Neutrophil (primary cell): ENCODE results near the gene CACNA1E.

ENCODE experiments used
- H3K27ac ChIP-seq: fragments of 200-600 bp; sonication (generic); 2 replicates; pipeline ENCODE4 v1.5.1; 2016; ENCODE audit warnings: mild to moderate bottlenecking, moderate library complexity
- H3K27me3 ChIP-seq: fragments of 200-600 bp; sonication (generic); 2 replicates; pipeline ENCODE4 v1.6.0; 2016; ENCODE audit warnings: mild to moderate bottlenecking
- H3K36me3 ChIP-seq: fragments of 200-600 bp; sonication (generic); 2 replicates; pipeline ENCODE4 v1.5.1; 2017
- H3K4me1 ChIP-seq, 2 experiments: fragments of 200-600 bp in 1 of 2; sonication (generic) in 1 of 2; 1 replicate in 1 of 2; 2 replicates in 1 of 2; pipeline versions ENCODE4 v1.5.1 to v1.6.1; 2013 to 2016; ENCODE audit warnings: low read depth in 1 of 2, low read length in 1 of 2, mild to moderate bottlenecking in 1 of 2, moderate library complexity in 1 of 2; ENCODE audit not compliant: control insufficient read depth in 1 of 2, insufficient read depth in 1 of 2
- H3K4me3 ChIP-seq, 2 experiments: fragments of 200-600 bp in 1 of 2; sonication (generic) in 1 of 2; 1 replicate in 1 of 2; 2 replicates in 1 of 2; pipeline ENCODE4 v1.5.1; 2013 to 2016; ENCODE audit warnings: low read depth in 1 of 2, low read length in 1 of 2, mild to moderate bottlenecking in 1 of 2, moderate library complexity in 1 of 2
- H3K9me3 ChIP-seq: fragments of 200-600 bp; sonication (generic); 2 replicates; pipeline ENCODE4 v1.5.1; 2016
- TF ChIP-seq, protein P1 (sequence below): fragments of 200-600 bp; sonication (generic); IDR thresholded peaks from 2 replicates; pipeline ENCODE4 v1.5.1; 2016; ENCODE audit warnings: antibody characterized with exemption

Gene CACNA1E

DNA sequence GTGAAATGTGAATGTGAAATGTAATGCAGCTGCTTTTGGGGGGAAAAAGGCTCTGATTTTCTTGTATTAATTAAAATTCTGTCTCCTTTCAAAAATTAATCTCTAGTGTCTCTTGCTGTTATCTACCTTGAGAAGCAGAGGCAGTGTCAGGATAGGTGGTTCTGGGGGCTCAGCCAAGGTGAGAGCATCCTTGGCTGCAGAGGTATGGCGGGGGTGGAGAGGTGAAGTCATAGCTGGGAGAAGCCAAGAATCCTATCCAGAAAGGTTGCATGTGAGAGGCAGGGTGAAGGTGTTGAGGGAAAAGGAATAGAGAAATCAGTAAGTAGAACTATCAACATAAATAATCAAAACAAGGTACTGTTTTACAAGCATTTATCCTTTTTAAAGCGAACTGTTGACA lies 181.2 kb downstream of the CACNA1E start:
- no peaks in the 10 kb centered on the region for H3K36me3 ChIP-seq
- no peaks in the 10 kb centered on the region for H3K4me1 ChIP-seq
- peaks cover 32% of the 10 kb centered on the region for H3K27me3 ChIP-seq
- H3K27ac ChIP-seq, result no peak overlapping the region
- no peak overlapping the region for H3K4me3 ChIP-seq
- no peaks in the 10 kb centered on the region for H3K9me3 ChIP-seq
- TF ChIP-seq, protein P1, sequence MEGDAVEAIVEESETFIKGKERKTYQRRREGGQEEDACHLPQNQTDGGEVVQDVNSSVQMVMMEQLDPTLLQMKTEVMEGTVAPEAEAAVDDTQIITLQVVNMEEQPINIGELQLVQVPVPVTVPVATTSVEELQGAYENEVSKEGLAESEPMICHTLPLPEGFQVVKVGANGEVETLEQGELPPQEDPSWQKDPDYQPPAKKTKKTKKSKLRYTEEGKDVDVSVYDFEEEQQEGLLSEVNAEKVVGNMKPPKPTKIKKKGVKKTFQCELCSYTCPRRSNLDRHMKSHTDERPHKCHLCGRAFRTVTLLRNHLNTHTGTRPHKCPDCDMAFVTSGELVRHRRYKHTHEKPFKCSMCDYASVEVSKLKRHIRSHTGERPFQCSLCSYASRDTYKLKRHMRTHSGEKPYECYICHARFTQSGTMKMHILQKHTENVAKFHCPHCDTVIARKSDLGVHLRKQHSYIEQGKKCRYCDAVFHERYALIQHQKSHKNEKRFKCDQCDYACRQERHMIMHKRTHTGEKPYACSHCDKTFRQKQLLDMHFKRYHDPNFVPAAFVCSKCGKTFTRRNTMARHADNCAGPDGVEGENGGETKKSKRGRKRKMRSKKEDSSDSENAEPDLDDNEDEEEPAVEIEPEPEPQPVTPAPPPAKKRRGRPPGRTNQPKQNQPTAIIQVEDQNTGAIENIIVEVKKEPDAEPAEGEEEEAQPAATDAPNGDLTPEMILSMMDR, result no peak

DNA sequence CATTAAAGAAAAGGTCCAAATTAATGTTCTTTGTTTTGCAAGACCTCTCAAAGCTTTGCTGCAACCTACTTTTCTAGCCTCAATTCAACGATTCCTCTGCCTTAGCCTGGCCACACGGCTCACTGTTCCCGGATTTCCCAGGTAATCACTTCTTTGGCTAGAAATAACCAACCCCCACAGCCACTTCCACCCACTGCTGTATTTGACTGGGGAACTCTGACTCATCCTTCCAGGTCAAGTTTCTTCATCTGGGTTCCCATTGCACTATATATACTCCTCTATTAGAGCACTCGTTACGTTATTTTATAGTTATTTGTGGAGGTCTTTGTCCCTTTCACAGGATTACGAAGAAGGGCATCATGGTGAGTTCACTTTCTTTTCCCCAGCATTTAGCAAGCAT lies 185.9 kb downstream of the CACNA1E start:
- Histone ChIP-seq H3K27ac (no peak overlapping the region), H3K4me1 (no peaks in the 10 kb centered on the region), H3K27me3 (peaks cover 21% of the 10 kb centered on the region), H3K9me3 (no peaks in the 10 kb centered on the region), H3K4me3 (no peak overlapping the region), H3K36me3 (no peaks in the 10 kb centered on the region)
- TF ChIP-seq, protein P1, result no peak

DNA sequence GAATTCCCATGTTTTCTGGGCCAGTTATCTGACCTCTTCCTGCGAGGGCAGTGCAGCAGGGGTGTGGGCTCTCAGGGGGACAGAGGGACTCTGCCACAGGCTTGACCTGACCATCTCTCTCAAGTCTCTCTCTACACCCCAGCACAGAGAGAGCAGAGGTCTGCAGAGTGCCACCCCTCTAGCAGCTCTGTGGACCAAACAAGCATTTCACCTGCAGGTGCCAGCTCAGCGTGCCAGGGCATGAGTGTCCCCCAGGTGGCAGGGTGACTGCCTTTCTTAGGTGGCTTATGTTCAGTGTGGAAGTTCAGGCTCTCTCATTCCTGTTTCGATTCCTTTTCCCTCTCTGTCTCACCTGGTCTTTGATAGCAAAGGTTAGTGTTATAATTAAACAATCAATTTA lies 191.3 kb downstream of the CACNA1E start:
- Histone ChIP-seq H3K36me3 (no peaks in the 10 kb centered on the region), H3K27me3 (peaks cover 42% of the 10 kb centered on the region), H3K4me1 (no peaks in the 10 kb centered on the region), H3K27ac (no peak overlapping the region), H3K4me3 (no peak overlapping the region), H3K9me3 (no peaks in the 10 kb centered on the region)
- TF ChIP-seq, protein P1, result no peak

DNA sequence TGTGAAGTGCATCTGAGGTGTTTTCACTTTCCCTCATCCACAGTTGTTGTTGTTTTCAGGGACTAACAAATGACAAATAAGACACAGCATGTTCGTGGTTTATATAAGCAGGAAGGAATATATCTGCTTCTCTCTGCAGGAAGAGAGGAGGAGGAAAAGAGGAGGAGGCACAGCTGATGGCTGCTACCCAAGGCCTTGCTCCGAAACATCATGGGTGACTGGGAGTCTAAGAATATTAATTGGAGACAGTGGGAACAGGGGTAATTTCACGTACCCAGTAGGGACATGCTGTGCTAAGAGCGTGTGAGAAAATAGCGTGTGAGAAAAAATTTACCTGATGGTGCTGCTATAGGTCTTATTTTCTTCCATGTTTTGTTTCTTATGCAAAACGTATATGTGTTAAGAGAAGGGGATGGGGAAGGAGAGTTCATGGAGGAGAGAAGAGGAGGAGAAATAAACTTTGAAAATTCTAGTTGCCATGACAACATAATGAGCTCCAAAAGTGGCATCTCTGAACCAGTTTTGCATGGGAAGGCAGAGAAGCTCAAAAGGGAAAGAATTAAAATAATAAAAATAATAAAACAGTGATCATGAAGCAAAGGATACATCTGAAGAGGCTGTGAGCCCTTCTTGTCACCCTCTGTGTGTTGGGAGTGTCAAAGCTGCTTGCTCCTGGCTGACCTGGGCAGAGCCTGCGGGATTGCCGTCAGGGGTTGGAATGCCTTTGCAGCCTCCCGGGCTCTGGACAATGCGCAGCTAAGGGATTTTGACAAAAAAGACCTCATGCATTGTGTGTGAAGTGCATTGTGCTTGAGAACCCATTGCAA lies 192.0 kb downstream of the CACNA1E start:
- no peaks in the 10 kb centered on the region for H3K9me3 ChIP-seq
- TF ChIP-seq, protein P1, result no peak

DNA sequence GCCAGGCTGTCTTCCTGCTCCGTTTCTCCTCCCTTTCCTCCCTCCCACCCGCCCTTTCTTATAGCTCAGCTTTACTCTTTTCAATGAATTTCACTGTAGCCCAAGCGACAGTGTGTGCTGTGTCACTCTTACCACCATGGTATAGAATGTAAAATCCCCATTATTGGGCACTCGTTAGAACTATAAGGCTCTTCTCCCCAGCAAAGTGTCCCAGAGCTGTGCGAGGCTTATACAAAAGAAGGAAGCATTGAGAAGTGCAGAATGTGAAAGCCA lies 192.5 kb downstream of the CACNA1E start:
- H3K4me3 ChIP-seq, result no peak overlapping the region
- H3K9me3 ChIP-seq, result no peaks in the 10 kb centered on the region
- H3K27me3 ChIP-seq, result peaks cover 43% of the 10 kb centered on the region
- H3K4me1 ChIP-seq, result no peaks in the 10 kb centered on the region
- TF ChIP-seq, protein P1, result no peak
- no peaks in the 10 kb centered on the region for H3K36me3 ChIP-seq
- no peak overlapping the region for H3K27ac ChIP-seq

More for the DNA sequence above, 192.0 kb downstream of the CACNA1E start:
- Histone ChIP-seq H3K36me3 (no peaks in the 10 kb centered on the region), H3K27ac (no peak overlapping the region), H3K4me1 (no peaks in the 10 kb centered on the region), H3K27me3 (peaks cover 43% of the 10 kb centered on the region), H3K4me3 (no peak overlapping the region)
